K562 (cell line): Measurements from ENCODE around the gene TFF1.

ENCODE experiments used
- CEBPZ ChIP-seq: fragments of 150-350 bp; IDR thresholded peaks from 2 replicates; pipeline ENCODE4 v1.6.1; 2014; ENCODE audit warnings: low read depth, mild to moderate bottlenecking, low read length, borderline replicate concordance
- CREM ChIP-seq: IDR thresholded peaks from 2 replicates; pipeline ENCODE4 v1.6.1; 2014; ENCODE audit warnings: antibody characterized with exemption, low read depth
- CTCF ChIP-seq, 3 experiments: IDR thresholded peaks in 2 of 3; conservative IDR thresholded peaks in 1 of 3; 2 replicates each; pipeline ENCODE4 v1.5.1; 2011 to 2012; ENCODE audit warnings: low read length in 3 of 3, mild to moderate bottlenecking in 3 of 3, control low read depth in 2 of 3, improper control_type of control experiment in 1 of 3, inconsistent platforms in 1 of 3, low read depth in 1 of 3, mixed read lengths in 1 of 3, moderate library complexity in 1 of 3; ENCODE audit not compliant: insufficient read depth in 2 of 3
- EZH2 ChIP-seq: IDR thresholded peaks from 2 replicates; pipeline ENCODE4 v1.6.1; 2012; ENCODE audit warnings: low read depth, mild to moderate bottlenecking, inconsistent platforms, low read length, borderline replicate concordance
- GABPB1 ChIP-seq: sonication (generic); formaldehyde crosslinking; IDR thresholded peaks from 2 replicates; pipeline ENCODE4 v1.8.0; 2022; ENCODE audit warnings: mild to moderate bottlenecking, missing genetic modification reagents
- MAFG ChIP-seq: fragments of 450-650 bp; conservative IDR thresholded peaks from 2 replicates; pipeline ENCODE4 v1.6.1; 2016; ENCODE audit warnings: missing genetic modification characterization, missing compliant biosample characterization
- ZNF239 ChIP-seq: fragments of 250-450 bp; sonication (Bioruptor Pico); IDR thresholded peaks from 2 replicates; pipeline ENCODE4 v1.4.0; 2020; ENCODE audit warnings: mild to moderate bottlenecking
- ZNF354B ChIP-seq: fragments of 250-450 bp; sonication (Bioruptor Pico); IDR thresholded peaks from 2 replicates; pipeline ENCODE4 v1.4.0; 2020

- TF ChIP-seq GABPB1 (CRISPR knock-in tag) (no peak), CTCF (IDR thresholded peaks at IDR 0.05 in 2 of 3, conservative IDR thresholded peaks at IDR 0.05 in 1 of 3; ENCODE audit: insufficient read depth in 2 of 3, low read depth in 1 of 3, low read length in 3 of 3) (no peak), ZNF239 (CRISPR knock-in tag) (no peak), MAFG (tag) (no peak), EZH2 (no peak), ZNF354B (no peak), CREM (no peak), CEBPZ (no peak)
These were observed 53.7 kb downstream of the TFF1 start for GRCh38 chr21:42312626-42313104.
